ENCODE data around the gene PDCD2L.
"Not testable (repeated sequence)": the region's sequence is repeated elsewhere in the genome, so short reads cannot be mapped to it uniquely, and the experiment has no call there.

Gene PDCD2L

DNA sequence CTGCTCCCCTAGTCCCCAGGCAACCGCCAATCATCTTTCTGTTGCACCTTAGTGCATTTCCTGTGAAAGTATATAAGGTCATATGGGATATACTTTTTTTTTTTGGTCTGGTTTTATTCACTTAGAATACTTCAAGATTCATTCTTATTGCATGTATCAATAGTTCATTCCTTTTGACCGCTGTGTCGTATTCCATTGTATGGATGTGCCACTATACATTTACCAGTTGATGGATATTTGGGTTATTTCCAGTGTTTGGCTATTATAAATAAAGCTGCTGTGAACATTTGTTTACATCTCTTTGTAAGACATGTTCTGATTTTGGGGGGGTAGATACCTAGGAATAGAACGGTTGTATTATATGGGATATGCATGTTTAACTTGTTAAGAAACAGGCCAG lies 14.1 kb downstream of the PDCD2L start:
- no peak for FAIRE-seq

DNA sequence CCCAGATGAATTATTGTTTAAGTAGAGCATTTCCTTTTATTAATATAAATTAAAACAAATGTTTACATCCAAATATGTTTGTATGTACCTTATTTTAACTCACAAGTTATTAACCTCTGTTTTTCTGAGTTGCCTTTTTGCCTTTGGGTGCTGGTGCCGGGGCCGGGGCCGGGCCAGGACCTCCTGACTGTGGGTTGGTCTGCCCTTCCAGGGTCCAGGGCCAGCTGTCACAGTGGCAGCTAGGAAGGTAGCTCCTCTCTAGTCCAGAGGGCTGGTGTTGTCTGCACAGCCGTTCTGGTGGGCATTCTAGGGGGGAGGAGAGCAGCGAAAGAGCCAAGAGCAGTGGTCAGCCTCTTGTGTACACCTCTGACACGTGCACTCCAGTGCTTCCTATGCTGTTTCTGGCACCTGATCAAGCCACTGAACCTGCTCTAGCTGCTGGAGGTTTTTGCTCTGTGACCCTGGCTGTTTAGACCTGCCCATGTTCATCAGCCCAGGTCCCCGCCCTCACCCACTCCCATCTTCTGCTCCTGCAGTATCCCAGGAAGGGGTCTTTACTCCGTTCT lies 22.0 kb downstream of the PDCD2L start:
- FAIRE-seq = no peak

DNA sequence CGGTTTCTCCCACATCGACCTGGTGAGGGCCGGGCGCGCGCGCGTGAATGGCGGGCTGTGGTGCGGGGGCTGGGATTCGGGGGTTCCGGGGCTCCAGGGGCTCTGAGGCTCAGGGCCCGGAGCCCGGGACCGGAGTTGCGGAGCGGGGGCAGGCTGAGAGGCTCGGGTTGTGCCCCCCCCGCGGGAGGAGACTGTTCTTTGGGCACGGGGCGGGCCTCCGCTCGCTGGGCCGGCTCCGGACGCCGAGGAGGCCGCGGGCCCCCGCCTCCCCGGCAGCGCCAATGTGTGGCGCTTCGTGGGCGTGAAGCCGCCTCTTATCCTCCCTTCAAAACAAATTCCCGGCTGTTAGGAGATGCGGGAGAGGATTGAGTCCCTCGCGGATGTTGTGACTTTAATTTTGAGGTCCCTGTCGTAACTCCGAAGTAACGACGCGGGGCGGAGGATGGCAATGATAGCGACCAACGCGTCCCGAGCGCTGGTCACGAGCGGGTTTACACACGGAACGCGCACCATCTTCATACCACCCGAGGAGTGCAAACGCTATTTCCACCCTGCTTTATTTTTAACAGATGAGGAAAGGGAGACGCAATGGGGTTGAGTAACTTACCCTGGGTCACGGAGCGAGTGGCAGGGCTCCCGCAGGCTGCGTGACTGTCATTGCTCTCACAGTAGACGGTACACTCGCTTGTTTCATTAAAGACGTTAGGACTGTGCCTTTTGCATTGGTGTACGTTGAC lies 24.5 kb downstream of the PDCD2L start:
- FAIRE-seq = no peak

DNA sequence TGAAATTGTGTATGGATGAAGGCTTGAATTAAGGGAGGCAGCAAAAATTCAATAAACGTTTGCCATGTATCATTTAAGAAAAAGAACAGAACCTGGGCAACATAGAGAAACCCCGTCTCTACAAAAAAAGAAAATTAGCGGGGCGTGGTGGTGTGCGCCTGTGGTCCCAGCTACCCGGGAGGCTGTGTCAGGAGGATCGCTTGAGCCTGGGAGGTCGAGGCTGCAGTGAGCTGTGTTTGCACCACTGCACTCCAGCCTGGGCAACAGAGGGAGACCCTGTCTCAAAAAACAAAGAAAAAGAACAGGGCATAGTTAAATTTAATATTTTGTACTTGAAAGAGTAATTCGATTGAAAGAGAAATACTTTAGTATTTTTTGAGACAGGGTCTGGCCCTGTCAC lies 25.4 kb downstream of the PDCD2L start:
- FAIRE-seq = no peak

DNA sequence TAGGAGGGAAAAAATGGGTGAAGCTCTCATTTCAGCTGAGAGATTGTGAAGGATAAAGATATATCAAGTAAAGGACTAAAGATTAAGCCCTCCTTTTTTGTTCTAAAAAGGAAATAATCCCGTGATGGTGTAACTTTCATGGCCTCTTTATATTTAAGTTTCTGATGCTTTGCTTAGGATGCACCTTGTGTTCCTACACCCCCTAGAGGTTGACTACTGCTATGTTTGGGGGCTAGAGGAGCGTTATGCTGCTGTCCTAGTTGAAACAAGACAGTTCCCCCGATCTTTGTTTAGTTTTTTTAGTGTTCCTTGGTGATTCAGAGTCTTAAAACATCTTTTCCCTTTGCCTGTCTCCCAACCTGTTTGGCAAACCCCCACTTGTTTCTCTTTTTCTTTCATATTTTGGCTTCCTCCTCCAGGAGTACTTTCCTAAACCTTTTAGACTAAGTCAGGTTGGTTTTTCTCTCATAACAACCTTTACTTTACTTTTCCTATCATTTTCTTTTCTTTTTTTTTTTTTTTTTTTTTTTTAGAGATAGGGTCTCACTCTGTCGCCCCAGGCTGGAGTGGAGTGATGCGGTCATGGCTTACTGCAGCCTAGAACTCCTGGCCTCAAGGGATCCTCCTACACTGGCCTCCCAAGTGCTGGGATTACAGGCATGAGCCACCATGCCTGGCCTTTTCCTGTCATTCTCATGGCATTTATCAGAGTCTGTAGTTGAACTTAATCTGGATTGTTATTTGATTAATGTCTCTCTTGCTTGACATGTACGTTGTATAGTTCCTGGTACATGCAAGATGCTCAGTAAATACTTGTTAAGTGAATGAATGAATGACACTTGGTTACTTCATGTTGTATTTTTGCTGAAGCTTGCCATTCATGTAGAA lies 26.8 kb downstream of the PDCD2L start:
- FAIRE-seq = no peak

DNA sequence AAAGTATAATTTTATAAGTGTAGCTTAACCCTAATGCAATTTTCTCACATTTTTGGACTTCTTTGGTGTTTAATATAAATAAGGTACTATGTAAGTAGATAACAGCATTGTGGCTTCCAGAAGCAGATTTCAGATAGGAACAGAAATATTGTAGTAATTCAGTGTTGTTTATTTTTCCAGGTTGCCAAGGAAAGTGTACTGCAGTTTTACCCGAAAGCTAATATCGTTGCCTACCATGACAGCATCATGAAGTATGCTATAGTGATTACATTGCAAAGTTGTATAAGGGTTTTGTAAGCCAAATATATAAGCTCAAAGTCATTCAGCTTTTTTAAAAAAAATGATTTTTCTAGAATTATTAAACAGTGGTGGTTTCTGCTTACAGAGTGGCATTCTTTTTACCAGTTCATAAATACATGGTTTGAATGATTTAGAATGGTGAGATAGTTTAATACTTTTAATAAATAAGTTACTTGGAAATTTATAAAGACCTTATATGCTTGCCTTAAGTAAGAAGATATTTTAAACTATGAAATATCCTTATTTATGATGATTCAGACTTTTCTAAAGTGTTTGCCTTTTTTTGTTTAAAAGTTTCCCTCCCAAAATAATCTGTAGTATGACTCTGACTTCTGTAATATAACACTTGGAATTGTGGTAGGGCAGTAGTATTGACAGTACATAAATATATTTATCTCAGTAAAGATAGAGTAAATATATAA lies 27.6 kb downstream of the PDCD2L start:
- FAIRE-seq = no peak

DNA sequence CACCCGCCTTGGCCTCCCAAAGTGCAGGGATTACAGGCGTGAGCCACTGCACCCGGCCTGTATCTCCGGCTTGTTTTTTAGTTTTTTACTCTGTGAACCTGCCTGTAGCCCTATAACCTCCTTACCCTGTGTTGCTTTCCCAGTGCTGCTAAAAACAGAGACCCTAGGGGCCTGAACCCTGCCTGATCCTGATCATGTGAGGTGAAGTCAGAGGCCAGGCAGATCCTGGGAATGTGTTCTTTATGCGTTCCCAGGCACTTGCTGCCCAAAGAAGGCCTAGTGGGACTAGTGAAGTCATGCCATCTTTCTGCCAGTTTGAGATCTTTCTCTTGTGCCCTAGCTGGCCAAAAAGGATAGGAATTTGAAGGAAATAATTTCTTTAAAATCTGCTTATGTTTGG lies 28.6 kb downstream of the PDCD2L start:
- FAIRE-seq = no peak

DNA sequence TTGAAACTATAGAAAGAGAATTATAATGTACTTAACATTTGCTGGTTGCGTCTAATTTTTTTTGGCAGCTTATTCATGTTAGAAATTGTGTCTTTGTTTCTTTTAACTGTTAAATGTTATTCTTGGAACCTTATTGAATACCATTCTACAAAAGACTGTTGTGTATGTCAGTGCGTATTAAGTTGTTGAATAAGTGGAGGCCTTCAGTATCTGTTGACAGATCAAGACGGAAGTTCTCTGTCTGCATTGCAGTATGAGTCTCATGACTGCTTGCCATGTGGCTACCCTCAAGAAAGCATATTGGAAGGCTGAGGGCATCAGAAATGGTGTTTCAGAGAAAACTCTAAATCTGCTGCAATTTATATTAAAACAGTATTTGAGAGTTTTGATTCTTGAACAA lies 32.5 kb downstream of the PDCD2L start:
- no peak for FAIRE-seq

DNA sequence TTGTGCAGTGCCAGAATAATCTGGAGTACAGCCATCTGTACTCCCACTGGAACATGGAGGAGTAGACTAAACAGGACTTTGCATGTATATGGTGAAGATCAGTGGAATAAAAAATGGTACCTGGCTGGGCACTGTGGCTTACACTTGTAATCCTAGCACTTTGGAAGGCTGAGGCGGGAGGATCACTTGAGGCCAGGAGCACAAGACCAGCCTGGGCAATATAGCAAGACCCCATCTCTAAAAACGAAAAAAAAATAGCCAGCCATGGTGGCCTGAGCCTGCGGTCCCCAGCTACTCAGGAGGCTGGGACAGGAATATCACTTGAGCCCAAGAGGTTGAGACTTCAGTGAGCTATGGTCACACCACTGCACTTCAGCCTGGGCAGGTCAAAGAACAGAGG lies 44.0 kb downstream of the PDCD2L start:
- FAIRE-seq = no peak

DNA sequence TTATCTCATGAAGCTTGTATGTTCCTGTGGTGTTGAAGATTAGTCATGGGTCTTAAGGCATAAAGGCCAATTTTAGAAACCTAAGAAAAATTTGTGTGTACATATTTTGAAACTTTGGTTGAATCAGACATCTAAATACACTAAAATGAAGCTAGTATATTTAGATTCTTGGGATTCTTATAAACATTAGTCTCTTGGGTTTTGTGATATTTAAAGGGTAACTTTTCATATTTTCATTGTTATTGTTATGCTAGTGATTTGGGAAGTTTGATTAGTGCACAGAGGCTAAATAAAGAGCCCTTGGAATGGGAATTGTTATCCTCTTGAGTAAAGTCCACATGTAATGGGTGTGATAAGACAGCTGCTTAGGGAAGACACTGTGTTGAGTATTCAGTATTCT lies 48.5 kb downstream of the PDCD2L start:
- FAIRE-seq = no peak

DNA sequence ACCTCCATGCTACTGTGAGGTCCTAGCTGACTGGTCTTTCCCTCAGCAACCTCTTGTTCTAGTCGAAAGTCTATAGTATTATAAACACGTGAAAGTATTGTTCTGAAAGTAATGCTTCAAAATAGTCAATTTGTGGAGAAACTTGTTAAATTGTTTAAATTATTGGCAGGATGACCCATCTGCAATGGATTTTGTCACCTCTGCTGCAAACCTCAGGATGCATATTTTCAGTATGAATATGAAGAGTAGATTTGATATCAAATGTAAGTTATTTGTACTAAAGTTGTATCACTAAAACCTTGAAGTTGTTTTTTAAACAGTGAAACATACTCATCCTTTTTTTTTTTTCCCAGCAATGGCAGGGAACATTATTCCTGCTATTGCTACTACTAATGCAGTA lies 49.9 kb downstream of the PDCD2L start:
- no peak for FAIRE-seq

DNA sequence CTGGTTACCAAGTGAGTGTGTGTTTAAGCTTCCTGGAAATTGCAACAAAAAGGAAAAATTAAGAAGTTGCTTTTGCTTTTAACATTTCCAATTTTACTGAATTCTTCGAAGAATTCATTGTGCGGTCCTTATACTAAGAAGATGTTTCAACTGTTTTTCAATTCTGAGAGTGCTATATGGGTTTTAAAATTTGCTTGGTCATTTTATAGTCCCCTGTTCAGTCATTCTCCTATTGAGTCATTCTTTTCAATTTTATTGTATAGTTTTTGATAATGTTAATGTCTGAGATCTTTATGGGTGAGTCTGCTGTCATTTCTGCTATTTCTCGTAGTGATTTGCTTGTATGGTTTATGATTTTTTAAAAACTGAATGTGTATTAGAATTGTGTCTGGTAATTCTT lies 50.5 kb downstream of the PDCD2L start:
- FAIRE-seq = no peak

DNA sequence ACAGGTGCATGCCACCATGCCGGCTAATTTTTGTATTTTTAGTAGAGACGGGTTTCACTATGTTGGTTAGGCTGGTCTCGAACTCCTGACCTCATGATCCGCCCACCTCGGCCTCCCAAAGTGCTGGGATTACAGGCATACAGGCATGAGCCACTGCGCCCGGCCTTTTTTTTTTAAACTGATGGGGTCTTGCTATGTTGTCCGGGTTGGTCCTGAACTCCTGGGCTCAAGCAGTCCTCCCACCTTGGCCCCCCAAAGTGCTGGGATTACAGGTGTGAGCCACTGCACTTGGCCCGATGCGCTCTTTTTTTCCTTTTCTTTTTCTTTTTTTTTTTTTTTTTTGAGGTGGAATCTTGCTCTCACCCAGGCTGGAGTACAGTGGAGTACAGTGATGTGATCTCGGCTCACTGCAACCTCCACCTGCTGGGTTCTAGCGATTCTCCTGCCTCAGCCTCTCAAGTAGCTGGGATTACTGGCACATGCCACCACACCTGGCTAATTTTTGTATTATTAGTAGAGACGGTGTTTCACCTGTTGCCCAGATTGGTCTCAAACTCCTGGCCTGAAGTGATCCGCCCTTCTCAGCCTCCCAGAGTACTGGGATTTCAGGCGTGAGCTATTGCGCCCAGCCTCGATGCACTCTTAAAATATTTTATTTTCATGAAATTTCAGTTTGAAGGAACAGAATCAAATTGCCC lies 51.7 kb downstream of the PDCD2L start:
- FAIRE-seq = not testable (repeated sequence)

DNA sequence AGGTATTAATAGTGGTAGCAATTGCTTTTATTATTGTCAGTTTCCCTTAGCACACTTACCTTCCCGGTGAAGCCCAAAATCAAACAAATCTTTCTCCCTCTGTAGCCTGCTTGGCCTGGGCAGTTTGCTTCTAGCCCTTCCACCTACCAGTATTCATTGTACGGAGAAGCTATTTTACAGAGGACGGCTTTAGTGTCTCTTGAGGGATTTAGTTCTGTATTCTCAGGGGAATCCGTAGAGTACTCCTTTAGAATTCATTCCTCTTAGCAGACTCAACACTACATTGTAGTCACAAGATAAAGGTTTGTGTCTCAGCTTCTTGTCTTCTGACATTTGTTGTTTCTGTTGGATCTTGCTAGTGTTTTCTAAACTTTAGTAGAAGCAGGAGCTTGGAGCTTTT lies 53.2 kb downstream of the PDCD2L start:
- no peak for FAIRE-seq

DNA sequence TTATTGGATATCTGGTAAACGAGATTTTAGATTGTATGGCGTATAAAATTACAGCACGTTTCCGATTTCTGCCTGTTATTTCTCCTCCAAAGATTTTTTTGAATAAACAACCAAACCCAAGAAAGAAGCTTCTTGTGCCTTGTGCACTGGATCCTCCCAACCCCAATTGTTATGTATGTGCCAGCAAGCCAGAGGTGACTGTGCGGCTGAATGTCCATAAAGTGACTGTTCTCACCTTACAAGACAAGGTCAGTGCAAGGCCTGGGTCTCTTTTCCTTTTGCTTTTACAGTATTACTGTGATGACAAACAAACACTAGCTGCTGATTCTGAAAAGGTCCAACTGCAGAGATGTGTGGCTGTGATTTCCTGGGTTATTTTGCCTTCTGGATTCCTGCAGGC lies 54.5 kb downstream of the PDCD2L start:
- FAIRE-seq = no peak

DNA sequence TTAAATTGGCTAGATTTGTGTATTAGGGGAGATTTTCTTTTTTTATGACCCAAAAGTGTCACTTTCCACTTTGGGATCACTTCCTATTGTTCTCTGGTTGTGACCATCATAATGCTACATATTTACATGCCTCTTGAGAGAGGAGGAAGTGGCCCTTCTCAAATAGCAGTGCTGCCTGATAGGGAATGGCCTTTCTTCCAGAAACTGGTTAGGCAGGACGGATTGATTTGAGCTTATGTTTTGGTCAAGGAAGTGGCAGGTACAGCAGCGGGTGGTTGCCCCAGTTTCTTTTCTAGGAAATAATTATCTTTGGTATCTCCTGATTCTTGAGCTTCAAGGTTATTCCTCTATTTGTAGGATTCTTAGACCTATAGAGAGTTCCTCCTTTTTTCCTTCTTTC lies 55.4 kb downstream of the PDCD2L start:
- no peak for FAIRE-seq

DNA sequence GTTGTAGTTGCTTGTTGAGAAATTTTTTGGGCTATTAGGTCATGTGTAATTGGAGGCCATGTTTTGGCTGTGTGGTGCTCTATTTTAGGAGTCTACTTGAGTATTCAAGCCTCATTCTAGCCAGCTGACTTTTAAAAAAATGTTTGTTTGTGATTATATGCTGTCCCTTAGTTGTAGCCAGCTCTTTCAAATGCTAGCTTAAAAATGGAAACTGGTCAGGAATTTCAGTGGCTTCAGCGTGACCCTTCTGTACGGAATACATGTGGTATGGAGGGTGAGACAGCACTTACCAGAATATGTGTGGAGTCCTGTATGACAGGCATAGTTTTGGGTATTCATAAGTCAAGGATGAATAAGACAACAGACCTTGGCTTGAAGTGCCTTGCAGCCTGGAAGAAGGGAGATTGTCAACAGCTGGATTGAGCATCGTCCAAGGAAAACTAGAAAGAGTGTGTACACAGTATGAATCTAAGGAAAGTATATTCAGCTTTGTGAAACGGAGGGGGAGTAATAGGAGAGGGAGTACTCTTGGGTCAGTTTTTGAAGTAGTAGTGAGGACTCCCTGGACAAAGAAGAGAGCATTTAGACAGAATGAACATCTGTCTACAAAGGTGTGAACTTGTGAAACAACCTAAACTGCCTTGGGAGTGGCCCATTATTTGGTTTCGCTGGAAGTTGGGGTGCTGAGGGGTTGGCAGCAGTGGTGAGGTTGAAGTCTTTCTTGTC lies 57.3 kb downstream of the PDCD2L start:
- no peak for FAIRE-seq

DNA sequence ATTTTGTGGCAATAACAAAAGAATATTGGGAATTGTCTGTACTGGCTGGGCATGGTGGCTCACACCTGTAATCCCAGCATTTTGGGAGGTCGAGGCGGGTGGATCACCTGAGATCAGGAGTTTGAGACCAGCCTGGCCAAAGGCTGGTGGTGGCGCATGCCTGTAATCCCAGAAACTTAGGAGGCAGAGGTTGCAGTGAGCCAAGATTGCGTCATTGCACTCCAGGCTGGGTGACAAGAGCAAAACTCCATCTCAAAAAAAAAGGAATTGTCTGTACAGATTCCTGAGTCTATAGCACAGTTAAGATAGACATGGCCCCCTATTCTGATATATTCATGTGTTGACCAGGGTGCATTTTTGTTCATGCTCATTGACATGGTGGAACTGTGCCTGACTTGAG lies 60.6 kb downstream of the PDCD2L start:
- FAIRE-seq = not testable (repeated sequence)

DNA sequence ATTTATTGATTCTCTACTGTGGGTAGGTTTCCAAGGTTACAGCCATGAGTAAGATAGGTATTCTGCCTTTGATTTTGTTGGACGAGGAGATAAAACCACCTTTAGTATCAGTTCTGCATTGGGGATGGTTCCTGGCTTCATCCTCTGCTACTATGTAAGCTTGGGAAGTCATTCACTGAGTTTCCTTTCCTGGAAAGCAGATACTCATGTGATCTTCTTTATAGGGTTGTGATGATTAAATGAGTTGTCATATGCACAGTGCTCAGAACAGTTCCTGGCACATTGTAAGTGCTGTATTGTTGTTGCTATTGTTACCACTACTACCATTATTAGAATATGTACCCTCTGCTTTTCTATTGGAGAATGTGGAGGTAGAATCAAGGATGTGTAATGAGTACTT lies 64.2 kb downstream of the PDCD2L start:
- FAIRE-seq = no peak

DNA sequence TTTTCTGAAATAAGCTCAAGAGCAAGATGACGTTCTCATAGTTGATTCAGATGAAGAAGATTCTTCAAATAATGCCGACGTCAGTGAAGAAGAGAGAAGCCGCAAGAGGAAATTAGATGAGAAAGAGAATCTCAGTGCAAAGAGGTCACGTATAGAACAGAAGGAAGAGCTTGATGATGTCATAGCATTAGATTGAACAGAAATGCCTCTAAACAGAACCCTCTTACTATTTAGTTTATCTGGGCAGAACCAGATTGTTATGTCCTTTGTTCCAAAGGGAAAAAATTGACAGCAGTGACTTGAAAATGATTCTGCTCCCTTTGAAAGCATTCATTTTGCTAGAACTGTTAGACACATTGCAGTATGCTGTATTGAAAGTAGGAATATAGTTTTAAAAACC lies 64.8 kb downstream of the PDCD2L start:
- not testable (repeated sequence) for FAIRE-seq

DNA sequence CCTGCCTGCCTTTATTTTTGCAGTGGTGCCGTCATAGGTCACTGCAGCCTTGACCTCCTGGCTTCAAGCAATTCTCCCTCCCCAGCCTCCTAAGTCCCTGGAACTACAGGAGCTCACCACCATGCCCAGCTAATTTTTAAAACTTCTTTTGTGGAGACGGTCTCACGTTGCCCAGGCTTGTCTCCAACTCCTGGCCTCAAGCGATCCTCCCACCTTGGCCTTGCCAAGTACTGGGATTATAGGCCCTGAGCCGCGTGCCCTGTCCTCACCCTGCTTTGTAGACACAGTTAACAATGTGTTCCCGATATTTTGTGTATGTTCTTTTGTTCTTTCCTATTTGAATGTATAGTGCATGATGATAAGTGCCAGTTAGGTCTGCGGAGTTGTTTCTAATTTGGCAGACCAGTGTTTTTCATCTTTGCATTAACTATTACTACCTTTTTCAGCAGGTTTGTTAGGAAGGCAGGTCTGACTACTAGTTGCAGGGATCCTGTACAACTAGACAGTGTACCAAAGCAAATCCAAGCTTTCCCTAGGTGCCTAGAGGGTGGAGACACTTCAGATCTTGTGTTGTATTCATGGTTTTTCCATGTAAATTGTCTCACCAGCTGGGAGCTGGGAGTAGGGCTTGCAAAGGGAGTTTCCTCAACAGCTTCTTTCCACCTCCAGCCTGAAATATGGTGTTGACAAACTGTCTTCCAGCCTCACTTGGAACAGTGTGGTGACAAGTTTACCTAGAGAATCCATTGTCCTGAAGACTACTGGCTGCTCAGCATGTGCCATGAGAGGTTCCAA lies 67.9 kb downstream of the PDCD2L start:
- no peak for FAIRE-seq

Data from TTC549 (cell line).